ENCODE measurements around the gene SNX5. TPM values are rescaled to one million over a fixed set of nuclear protein-coding genes. Genes with fewer than 3 reads are reported as not detected.
A peak's percentile ranks its signal among the peaks of the same experiment; 100 is the strongest.

The SNX5 gene
- total and polyA plus RNA-seq, 2 donors (not counting 1 experiment from before 2014, with no cell fraction given), result 97.8 to 128 TPM

GRCh38 chr20:17936761-17937732, 31.5 kb downstream of the SNX5 start:
- TF ChIP-seq CTCF (IDR thresholded peaks at IDR 0.05) (no peak), EZH2 (IDR thresholded peaks at IDR 0.05; ENCODE audit: borderline replicate concordance, insufficient read depth, low read depth, low read length, poor library complexity, severe bottlenecking) (no peak)
- peaks cover 0 to 13% of the 10 kb centered on the region in 2 experiments for H3K36me3 ChIP-seq (replicated peaks in 1 of 2; ENCODE audit: control extremely low read depth in 1 of 2, control insufficient read depth in 1 of 2, extremely low read depth in 1 of 2, insufficient read depth in 2 of 2, low read length in 1 of 2)
- H3K27me3 ChIP-seq (replicated peaks in 1 of 4; ENCODE audit: control extremely low read depth in 1 of 4, control insufficient read depth in 3 of 4, insufficient read depth in 4 of 4, low read length in 3 of 4), result no peaks in the 10 kb centered on the region
- no peak overlapping the region for H2AFZ ChIP-seq (ENCODE audit: insufficient read depth, low read depth, low read length, poor library complexity, severe bottlenecking)
- no peak overlapping the region for H3K4me2 ChIP-seq (replicated peaks; ENCODE audit: low read depth, low read length, poor library complexity, severe bottlenecking)
- Mint-ChIP-seq H3K4me3 (no peak overlapping the region), H3K27me3 (no peaks in the 10 kb centered on the region), H3K27ac (peak overlapping the region; percentile 15), H3K4me1 (peaks cover 20% of the 10 kb centered on the region), H3K9me3 (ENCODE audit: insufficient read depth) (no peaks in the 10 kb centered on the region)
- intact Hi-C loops (cut with micrococcal nuclease), result no loop called here
- no peak overlapping the region for H3K27ac ChIP-seq (ENCODE audit: low read length in 2 of 2)
- no peak overlapping the region for H3K9ac ChIP-seq (ENCODE audit: low read length)
- DNase-seq, result no peak
- ChIA-PET CTCF (interaction anchor here (0.7 to 4.2 kb wide), 10 partner anchors 25 to 401 kb away, joined by 3 to 35 read pairs (median 6); partner anchors contain the start of genes MGME1, RRBP1 and SNX5), POLR2A (interaction anchor here (0.6 kb wide), 1 partner anchor 398 kb away, joined by 7 read pairs; no protein-coding TSS in a partner anchor)
- ATAC-seq (ENCODE audit: low read depth), result no peak
- H3K4me3 ChIP-seq (ENCODE audit: control extremely low read depth in 1 of 5, extremely low read depth in 1 of 5, insufficient read depth in 1 of 5, low read depth in 2 of 5, low read length in 4 of 5), result no peak overlapping the region
- H4K20me1 ChIP-seq (ENCODE audit: control insufficient read depth, insufficient read depth, low read length, poor library complexity, severe bottlenecking), result no peaks in the 10 kb centered on the region
- H3K79me2 ChIP-seq (ENCODE audit: control insufficient read depth, insufficient read depth, low read length), result no peaks in the 10 kb centered on the region
- WGBS (ENCODE audit: insufficient coverage), result 92% methylated on average over 14 of the region's 19 CpGs
- no peaks in the 10 kb centered on the region for H3K9me3 ChIP-seq (ENCODE audit: control extremely low read depth in 1 of 3, control insufficient read depth in 2 of 3, insufficient read depth in 1 of 3, low read length in 2 of 3)
- peaks cover 11 to 12% of the 10 kb centered on the region in 2 donors for H3K4me1 ChIP-seq (ENCODE audit: control insufficient read depth in 2 of 2, insufficient read depth in 2 of 2, low read length in 2 of 2)
